OCI-LY3 (cell line): ENCODE data around the gene LSM7.
"Not testable (repeated sequence)": the region's sequence is repeated elsewhere in the genome, so short reads cannot be mapped to it uniquely, and the experiment has no call there.

Experiments used
- CTCF ChIP-seq: fragments of 200-600, 300-600 bp; sonication (generic); IDR thresholded peaks from 2 replicates; pipeline ENCODE4 v1.5.1; 2014; ENCODE audit warnings: antibody characterized with exemption, low read length, low read depth
- EZH2phosphoT487 ChIP-seq: fragments of 200-600 bp; shearing (Covaris generic); IDR thresholded peaks from 2 replicates; pipeline ENCODE4 v1.6.1; 2018; ENCODE audit warnings: antibody characterized with exemption, mixed run types, low read depth

GRCh38 chr19:2349818-2350217 lies 21.4 kb upstream of the LSM7 start:
- not testable (repeated sequence) for TF ChIP-seq CTCF, EZH2phosphoT487
